Stimulated activated CD4-positive, alpha-beta T cell treated with anti-CD3 and anti-CD28 coated beads, TNF-alpha, amount 100 ng/mL, for 4 hours (primary cell): ENCODE measurements around the gene LSAMP.

Experiments
- DNase-seq, 3 experiments: peaks; one replicate each; pipeline ENCODE4 v3.0.0-alpha.2; 2020; ENCODE audit warnings: low read depth in 3 of 3

Gene LSAMP

DNA sequence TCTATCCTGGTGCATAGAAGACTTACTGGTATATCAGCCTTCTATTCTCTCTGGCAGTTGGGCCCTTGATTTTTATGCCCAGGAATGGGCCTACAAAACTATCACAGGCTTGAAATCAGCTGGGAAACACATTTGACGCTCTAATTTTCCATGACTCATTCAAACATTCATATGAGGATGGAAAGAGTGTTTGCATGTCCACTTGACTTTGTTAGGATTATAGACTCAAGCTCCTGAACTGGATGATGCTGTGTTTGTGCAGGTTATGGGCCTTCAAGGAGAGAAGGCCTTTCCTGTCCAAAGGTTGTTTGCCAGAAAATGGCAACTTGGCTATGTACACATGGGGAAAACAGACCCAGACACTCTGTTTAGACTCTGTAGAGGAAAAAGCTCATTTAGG is 602.1 kb downstream of the LSAMP start:
- no peak for DNase-seq

DNA sequence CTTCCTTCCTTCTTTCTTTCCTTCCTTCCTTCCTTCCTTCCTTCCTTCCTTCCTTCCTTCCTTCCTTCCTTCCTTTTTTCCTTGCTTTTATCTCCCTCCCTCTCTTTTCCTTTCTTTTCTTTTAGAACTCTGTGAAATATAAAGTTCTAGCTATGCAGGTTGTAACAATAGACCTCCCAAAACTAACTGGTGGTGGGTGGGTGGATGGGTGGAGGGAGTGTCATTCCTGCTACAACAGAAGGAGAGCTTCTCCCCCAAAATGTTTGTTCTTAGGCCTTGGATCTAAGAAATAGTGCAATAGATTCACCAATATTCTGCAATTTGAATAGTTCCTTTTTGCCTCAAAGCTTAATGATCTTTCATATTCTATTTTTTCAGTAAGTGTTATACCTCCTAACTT is 606.0 kb downstream of the LSAMP start:
- DNase-seq = no peak

DNA sequence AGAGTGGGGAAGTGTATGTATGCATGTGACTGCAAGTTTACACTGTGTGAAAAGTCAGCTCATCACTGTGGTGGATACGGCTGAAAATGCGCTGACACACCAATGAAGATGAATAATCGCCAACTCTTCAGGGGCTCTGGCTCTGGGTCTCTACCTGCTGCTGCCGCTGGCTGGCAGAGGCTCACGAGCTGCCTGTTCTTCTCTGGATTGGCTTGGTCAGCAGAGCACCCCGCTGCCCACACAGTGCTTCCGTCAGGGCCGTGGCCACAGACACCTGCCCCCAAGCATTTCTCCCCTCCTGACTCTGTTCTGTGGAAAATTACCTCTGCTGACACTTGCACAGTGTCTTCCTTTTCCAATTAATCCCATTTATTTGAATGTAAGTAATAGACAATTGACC is 606.5 kb downstream of the LSAMP start:
- DNase-seq = no peak

DNA sequence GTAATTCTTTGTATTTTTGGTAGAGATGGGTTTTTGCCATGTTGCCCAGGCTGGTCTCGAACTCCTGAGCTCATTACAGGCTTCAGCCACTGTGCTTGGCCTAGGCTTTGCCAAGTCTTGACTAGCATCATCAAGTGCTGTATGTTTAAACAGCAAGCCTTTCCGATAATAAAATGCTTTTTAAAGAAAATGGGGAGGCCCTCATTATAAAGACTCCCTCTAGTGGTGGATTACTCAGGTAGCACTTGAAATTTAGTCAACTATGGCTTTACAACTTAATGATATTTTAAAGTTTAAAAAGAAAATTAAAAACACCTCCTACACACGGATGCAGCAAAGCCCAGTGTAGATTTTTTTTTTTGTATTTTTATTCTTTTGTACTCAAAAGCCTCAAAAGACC is 608.3 kb downstream of the LSAMP start:
- DNase-seq = no peak

DNA sequence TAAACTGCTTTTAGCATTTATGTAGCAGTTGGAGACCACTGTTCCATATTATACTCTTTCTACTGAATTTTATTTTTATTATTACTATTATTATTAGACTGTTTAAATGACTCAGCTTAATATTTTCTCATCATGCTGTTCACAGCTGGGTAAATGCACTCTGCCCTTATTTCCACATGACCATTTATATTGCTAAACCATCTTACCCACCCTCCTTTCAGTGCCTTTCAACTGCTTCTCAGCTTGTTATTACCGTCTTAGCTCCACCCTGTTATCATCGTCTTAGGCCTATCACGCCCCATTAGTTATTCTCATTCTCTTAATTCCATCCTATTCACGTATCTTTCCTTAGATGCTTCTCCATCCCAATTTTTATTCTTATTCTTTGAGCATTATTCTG is 609.3 kb downstream of the LSAMP start:
- no peak for DNase-seq

DNA sequence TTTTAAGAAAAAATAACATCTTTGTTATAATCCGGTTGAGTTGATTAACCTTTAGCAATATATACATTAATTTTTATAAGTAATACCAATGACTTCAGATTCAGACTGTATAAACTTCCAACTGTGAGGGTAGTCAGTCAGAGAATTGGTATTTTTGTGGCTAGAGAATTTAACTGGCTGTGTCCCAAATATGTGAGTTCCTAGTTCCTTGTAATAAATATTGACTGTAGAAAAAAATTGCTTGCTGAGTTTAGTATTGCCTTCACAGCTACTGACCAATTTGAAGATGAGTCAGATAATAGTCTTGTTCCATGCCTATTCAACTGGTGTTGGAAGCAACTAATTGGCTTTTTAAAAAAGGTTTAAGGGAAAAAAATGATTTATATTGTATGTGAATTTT is 611.2 kb downstream of the LSAMP start:
- no peak for DNase-seq

DNA sequence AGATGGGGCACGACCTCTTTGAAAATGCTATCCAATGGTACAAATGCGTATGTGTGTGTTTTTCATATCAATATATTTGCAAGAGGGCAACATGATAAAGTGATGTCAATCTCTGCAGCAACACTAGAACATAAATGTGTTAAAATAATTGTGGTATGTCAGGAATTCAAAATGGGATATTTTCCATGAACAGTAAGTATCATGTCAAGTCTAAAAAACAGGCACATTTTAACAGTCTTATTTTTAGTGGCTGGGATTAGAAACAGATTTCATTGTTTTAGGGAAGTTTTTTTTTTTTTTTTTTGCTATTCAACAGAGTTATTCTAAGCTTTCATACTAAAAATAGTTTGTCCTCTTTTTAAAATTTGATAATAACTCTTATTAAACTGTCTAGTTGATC is 612.2 kb downstream of the LSAMP start:
- no peak for DNase-seq

DNA sequence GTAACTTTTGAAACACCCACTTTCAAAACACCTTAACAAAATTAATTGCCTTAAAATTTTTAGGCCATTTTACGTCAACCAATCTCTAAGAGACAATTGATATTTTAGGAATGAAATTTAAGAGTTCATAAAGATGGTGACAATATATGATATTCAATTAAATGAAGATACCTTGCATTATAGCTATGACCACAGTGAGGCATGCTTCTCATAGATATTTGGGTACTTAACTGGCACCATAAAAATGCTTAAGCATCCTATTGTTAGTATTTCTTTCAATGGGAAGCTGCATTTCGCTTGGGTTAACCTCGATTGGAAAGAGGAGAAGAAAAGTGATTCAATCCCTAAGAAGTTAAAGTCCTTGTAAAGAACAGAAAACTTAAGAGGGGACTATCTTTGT is 613.0 kb downstream of the LSAMP start:
- DNase-seq = no peak

DNA sequence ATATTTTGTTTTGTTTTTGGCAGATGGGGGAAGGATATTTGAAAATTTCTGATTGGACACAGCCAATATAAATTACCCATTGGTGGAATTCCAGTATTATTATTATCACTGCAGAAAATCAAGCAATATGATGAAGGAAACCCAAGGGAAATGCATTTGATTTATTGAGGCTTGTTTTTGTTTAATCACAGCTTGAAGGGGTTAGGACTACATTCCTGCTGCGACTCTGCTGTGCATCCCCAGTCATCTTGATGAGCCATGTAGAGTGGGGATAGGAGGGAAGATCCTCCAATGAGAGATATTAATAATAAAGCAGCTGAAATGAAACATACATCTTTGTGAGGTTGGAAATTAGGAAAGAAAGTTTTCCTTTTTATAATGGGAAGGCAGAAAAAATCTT is 613.4 kb downstream of the LSAMP start:
- no peak for DNase-seq

DNA sequence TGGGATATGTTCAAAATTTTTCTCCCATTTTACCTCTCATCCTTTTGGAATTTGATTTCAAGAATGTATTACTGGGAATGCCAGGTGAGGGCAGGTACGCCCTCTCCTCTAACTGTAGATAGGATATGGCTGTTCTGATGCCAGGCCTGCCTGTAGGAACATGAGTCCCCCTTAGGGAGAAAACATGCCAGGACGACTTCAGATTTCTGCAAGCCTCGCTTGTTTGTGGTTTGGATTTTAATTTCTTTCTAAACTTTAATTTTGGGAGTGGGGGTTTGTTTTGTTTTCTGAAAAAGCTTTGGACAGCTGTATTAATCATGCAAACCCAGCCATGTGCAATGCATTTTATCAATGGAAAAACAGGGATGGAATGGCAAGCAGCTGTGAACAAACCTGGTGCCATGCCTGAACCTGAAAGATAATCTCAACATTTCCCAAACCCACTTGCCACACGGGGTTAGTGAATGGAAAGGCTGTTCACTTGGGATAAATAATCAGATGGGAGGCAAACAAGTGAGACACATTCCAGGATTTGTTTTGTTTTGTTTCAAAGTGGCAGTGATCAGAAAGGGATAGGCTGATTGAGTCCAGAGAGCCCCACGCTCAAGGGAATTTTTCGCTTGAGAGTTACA is 614.4 kb downstream of the LSAMP start:
- no peak for DNase-seq

DNA sequence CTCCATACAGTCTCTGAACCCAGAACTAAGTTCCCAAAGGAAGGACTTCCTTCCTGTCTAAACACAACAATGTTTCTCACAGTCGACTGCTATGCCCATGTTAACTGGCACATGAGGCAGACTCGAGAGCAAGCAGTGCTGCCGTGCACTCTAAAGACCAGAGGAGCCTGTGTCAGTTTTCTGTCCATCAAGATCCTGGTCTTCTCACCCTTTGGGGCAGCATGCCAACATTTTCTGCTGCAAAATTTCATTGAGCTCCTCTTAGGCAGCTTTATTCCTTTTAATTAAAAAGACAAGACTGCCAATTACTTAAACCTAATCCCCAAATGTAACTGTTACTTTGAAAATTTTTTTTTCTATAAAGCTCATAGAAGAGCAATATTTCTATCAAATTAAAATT is 616.9 kb downstream of the LSAMP start:
- DNase-seq = no peak

DNA sequence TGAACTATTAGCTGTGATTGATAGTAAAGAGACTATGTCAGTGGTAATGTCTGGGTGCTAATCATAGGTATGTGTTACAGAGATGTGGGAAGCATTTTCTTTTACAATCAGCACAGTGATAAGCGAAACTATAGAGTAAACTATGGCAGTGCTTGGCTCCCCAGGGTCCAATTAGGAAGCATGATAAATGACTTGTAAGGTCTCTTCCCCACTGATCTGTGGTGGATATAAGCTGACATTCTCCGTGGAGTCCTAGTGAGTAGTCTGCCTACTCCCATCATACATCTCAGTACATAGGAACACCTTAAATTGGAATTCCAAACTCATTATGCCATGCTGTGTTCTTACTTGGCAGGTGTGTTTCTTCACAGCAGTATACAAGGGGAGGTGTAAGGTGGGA is 617.8 kb downstream of the LSAMP start:
- no peak for DNase-seq

DNA sequence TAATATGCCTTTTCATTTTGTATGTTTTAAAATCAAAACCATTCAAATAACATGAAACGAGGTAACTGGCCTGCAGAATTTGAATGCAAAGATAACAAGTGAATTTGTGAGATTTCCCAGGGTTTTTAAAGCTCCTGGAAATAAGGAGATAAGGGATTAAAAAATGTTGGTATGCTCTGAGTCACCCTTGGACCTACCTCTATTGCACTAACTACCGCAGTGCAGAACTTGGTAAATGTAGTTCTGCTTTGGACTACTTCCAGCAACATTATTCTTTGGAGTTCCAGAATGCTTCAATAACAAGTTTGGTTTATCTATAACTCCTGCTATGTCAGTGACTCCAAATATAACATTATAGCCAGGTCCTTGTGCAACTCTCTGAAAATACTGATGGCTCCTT is 620.2 kb downstream of the LSAMP start:
- no peak for DNase-seq

DNA sequence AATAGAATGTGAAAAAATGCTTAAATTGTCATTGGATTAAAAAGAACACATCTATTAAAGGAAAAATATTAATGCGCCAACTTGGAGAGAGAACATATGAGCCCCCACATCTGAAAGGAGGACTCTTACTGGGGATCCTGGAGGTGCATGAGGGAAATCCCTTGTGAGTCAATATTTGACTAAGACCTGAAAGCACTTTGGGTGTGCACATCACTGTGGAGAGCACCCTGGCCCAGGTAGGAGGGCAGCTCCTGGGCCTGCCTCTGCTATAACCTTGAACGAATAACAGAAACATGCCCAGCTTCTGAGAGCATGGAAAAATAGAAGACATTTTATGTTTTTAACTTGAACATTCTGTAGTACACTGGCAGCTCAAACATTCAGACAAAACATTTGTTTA is 622.2 kb downstream of the LSAMP start:
- DNase-seq = no peak

DNA sequence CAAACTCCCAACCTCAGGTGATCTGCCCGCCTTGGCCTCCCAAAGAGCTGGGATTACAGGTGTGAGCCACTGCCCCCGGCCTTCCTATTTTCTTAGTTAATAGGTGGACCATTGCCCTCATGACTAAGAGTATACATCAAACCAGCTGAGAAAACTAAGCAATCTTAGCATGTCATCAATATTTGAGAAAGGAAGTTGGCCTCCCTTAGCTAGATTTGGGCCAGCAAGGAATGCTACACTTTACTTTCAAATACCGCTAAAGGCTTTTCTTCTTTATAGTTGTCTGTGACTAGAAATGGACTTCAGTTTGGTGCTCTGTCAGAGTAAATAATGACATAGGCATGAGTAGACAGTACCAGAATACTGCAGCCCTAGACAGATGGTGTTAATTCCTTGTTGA is 622.7 kb downstream of the LSAMP start:
- DNase-seq = no peak

DNA sequence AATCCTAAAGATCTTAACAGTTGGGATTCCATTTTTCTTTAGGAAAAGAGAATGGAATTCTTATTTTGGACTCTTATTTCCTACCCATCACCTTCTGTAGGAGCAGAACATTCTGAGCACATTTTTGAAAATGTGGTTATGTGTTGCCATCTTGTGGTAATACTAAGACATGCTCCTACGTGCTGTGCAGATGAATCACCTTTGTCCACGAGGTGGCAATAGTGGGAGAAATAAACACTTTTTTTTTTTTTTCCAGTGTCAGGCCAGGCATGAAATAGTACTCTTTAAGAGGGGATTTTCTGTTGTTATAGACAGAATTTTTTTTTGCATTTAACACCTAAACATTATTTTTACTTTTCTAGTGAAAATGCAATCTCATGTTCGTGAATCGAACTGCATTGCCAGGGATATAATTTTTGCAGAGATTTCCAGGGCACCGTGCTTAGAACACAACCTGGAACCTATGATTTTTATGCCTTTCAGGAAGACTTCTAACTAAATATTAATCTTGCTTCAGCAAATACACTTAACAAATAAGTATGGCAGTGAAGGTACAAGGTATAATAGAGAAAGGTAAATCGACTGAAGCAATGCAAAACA is 625.4 kb downstream of the LSAMP start:
- DNase-seq = peak in 2 of 3 experiments; percentile 33 to 43

DNA sequence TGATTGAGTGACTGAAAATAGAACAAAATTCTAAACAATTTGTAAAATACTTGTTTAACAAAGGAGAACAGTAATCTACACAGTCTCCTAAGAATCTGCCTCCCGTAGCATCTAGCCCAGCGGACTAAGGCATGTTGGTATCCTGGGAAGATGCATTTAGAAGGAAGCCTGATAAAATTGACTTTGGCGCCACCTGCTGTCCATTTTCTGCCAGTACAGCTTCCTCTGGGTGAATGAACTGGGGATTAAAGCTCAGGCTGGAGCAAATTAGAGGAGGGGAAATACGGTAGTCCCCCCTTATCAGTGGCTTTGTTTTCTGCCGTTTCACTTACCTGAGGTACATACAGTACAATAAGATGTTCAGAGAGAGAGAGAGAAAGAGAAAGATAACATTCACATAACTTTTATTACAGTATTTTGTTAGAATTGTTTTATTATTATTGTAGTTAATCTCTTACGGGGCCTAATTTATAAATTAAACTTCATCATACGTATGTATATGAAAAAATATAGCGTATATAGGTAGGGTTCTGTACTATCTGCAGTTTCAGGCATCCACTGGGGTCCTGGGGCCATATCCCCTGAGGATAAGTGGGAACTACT is 630.4 kb downstream of the LSAMP start:
- DNase-seq = peak; percentile 40 to 50 (median 42)

DNA sequence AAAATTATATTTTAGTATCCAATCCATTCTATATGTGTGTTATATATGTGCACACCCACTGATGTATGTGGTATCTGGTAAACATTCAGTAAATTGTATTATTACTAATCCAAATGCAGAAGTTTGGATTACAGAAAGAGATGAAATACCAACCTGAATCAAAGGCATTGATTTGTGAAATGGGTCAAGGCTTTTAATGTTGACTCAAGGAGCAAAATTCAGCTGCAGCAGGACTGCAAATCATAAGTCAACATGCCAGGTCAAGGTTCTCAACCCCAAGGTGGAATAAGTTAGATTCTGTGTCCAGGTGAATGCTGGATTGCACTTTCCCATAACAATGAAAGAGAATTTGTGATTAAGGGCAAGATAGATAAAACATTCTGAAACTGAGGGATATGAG is 631.3 kb downstream of the LSAMP start:
- DNase-seq = no peak

DNA sequence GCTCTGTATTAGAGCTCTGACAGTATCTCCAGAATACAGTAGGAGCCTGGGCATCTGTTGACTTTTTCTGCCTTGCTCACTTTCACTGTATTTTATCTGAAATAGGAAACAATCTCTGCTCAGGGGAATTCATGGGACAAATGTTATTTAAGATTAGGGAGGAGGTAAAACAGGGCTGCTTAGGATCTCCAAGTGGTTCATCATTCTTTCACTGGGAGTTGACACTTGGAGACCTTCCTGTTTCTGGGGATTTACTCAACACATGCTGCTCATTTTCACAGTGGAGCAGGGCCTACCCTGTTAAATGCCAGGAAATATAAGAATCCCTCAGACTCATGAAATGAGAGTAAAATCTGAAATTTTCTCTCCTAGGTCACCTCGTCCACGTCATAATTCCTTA is 636.5 kb downstream of the LSAMP start:
- DNase-seq = no peak

DNA sequence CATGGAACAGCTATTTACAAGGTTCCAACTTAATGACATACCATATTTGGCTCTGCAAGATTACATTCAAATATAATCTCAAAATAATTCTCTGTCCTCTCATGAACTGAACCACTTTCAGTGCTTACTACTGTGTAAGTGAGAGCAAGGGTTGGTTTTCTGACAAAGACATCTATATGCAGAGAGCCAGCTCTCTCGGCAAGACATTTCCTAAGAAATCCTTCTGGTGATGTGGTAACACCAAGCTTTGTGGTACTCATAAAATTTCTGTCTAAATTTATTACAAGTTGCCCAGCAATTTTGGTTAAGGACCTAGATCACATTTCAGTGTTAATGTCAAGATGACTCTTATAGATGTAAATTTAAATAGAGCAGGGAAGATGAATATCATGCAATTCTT is 637.0 kb downstream of the LSAMP start:
- no peak for DNase-seq

DNA sequence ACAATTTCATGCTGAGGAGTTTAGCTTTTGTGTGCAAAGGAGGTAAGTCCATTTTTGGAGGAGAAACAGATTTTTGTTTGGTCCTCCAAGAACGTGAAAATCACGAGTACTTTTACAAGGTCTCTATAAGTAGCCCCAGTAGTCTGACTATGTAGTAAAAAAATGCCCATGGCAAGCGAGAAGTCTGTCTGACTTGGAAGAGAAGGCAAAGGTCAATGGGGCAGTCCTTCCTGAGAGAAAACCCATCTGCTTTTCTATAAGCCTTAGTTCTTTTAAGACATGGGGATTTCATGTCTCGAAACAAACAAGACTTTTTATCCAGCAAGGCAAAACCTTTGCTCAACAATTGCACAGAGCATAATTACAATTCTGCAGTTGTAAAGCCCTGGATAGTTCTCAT is 638.8 kb downstream of the LSAMP start:
- no peak for DNase-seq

DNA sequence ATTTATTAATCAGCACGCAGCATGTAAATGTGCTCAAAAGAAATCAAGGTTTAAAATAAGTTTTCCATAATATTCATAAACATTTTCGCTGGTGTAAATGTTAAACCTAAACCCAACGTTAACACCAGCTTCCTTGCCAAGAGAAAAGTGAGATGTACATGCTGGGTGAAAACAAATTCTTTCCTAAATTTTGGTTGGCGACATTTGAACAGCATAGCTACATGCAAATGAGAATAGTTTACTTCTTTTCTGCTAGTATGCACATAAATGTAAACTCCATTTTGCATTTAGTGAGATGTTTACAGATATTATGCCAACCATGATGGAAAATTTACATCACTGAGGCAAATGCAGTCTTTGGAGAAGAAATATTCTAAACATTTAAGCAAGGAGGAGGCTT is 639.8 kb downstream of the LSAMP start:
- no peak for DNase-seq

DNA sequence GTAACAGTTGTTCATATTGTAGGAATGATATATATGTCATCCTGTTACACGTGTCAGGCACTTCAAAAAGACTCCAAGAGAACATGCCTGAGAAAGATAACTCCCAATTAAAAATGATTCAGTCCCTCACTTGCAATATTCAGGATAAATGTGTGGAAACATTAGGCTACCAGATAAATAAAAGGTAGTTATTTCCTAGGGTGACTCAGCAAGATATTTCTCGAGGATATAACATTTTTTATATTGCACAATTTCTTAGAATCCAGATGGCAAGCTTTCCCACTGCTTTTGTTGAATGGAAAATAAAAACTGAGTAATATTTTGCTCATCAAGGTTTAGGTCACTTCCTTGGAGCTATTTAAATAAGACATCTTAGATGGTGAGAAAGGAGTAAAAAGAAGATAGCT is 640.6 kb downstream of the LSAMP start:
- DNase-seq = no peak

DNA sequence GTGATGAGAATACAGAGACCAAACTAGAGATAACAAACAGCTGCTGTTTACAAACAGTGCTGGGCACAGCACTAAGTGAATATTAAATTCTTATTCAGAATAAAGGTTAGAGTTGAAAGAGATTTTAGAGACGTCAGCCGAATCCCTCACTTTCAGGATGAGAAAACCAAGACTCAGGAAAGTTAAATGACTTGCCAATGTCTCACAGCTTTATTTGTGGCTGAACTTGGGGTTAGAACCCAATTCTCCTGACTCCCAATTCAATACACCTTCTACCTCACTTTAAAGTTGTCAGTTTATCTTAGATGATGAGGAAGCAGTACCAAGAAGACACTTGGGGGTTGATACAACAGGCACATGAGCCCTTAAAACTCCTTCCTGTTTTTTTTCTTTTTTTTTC is 641.1 kb downstream of the LSAMP start:
- DNase-seq = no peak
